DMS79 treated with DMSO at 0.1 percent for 48 hours (cell line): ENCODE measurements around the gene ZNF653.
A peak's percentile ranks its signal among the peaks of the same experiment; 100 is the strongest.
"Not testable (repeated sequence)": the region's sequence is repeated elsewhere in the genome, so short reads cannot be mapped to it uniquely, and the experiment has no call there.

Experiments used
- DNase-seq: peaks from one replicate; lab custom pipeline; 2025; lab: John Stamatoyannopoulos, UW

ZNF653 gene

DNA sequence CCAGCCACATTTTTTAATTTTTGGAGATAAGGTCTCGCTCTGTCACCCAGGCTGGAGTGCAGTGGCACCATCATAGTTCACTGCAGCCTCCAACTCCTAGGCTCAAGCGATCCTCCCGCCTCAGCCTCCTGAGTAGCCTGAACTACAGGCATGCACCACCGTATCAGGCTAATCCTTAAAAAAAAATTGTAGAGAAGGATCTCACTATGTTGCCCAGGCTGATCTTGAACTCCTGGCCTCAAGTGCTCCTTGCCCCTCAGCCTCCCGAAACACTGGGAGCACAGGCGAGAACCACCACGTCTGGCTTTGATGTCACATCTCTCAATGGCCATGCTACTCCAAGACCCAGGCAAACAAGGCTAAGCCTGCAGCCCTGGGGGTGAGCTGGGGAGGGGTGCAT is 49.0 kb downstream of the ZNF653 start:
- no peak for DNase-seq

DNA sequence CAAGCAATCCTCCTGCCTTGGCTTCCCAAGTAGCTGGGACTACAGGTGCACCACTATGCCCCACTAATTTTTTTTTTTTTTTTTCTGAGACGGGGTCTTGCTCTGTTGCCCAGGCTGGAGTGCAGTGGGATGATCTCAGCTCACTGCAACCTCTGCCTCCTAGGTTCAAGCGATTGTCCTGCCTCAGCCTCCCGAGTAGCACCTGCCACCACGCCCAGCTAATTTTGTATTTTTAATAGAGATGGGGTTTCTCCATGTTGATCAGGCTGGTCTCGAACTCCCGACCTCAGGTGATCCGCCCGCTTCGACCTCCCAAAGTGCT is 50.4 kb downstream of the ZNF653 start:
- not testable (repeated sequence) for DNase-seq

DNA sequence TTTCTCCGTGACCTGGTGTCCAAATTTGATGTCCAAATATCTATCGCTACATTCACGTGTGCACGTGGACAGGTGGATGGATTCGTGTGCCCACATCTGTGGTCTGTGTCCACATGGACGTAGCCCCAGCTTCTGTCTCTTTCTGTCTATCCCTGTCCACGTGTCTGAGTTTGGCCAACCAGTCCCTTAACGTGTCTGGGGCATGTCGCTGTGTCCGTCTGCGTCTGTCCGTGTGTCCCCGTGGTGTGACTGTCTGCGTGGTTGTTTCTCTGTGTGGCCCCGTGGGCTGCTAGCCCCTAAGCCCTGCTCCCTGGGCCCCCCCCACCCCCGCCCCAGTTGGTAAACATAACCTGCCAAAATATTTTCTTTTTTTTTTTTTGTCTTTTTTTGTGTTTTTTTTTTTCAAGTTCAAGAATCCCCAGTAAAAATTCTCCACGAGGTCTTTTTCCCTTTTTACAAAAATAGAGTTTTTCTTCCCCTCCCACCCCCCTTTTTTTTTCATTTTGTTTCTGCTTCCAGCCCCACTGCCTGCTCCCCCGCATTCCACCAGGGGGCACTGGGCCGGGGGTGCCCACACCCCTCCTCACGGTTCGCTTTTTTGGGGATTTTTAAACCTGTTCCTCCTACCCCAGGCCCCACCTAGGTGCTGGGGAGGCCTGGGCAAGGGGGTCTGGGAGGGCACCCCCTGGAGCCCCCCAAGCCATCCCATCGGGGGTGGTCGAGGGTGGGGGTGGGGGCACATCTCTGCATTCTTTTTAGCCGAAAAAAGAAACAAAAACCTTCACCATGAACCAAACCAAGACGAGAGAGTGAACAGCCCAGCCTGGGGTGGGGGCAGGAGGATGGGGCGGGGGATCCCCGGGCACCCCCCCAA is 51.9 kb downstream of the ZNF653 start:
- DNase-seq: no peak

DNA sequence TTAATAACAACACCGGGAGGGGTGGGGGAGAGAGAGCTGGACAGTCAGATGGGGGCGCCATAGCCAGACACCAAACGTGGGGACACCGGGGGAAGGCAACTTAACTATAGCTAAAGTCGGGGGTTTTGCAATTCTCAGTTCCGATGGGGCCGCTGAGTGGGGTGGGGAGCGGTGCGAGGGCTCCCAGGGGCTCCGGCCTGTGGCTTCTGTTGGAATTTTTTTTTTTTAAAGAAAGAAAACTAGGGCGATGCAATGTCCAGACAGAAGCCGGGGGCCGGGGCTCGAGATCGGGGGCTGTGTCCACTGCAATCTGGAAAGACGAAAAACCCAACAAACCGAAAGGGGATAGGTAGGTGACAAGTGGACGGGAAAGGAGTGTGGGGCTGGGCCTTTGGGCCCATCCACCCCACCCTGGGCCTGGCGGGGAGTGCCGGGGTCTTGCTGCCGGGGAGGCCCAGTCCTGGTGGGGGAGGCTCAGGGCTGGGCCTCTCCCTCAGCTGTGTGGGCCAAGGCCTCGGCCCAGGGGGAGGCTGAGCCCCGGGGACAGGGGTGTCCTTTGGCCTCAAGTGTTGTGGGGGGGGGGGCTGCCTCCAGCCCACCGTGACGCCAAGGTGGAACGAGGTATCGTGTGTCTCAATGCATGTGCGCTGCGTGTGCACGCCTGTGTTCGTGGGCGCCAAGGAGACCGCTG is 52.9 kb downstream of the ZNF653 start:
- DNase-seq: no peak

DNA sequence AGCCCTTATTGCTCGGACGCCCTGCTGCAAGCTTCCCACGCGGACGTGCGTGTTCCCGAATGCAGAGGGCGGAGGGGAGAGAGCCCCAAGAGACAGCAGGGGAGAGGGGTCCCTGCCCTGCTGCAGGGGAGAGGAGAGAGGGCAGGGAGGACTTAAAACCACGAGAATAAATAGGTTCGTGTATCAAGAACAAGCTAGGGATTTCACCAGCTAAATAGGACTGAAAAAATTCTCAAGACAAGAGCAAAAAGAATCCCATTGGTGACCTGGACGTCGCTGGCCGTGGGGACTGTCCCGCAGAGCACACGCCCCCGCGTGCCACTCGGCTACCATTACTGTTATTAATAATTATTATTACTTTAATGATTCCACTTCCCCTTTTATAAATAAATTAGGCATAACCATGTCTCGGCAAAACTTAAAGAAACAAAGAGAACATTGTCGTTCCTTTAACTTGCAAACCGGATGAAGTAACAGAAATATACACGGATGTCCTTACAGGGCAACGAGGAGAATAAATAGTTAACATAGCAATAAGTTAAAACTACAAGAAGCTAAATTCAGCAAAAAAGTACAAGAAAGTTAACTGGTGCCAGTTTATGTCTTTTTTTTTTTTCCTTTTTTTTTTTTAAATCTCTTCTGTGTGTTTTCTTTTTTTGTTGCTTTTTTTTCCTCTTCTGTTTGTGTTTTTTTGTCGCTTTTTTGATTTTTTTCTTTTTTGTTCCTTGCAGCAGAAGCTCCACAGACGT is 53.6 kb downstream of the ZNF653 start:
- no peak for DNase-seq

DNA sequence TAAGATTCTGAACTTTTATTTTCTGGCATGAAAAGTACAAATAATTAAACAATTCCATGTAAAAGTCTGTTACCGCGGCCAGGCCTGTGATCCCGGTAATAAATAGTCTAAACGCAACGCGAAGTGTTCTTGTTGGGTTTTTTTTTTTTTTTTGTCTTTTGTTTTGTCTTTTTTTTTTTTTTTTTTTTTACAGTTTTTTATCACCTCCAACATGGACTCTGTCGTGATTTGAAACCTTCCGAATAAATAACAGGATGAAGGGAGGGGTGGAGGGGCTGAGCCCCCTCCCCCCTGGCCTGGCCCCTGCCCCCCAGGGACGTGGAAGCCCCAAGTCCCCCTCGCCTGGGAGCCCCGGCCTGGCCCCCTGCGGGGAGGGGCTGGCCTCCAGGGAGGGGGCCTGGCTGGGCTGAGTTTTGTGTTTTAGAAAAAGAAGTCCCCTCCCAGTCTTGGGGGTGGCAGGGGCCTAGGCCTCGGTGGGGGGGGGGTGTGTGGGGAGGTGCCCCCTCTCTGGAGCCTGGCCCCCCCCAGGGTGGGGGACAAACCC is 54.2 kb downstream of the ZNF653 start:
- no peak for DNase-seq

DNA sequence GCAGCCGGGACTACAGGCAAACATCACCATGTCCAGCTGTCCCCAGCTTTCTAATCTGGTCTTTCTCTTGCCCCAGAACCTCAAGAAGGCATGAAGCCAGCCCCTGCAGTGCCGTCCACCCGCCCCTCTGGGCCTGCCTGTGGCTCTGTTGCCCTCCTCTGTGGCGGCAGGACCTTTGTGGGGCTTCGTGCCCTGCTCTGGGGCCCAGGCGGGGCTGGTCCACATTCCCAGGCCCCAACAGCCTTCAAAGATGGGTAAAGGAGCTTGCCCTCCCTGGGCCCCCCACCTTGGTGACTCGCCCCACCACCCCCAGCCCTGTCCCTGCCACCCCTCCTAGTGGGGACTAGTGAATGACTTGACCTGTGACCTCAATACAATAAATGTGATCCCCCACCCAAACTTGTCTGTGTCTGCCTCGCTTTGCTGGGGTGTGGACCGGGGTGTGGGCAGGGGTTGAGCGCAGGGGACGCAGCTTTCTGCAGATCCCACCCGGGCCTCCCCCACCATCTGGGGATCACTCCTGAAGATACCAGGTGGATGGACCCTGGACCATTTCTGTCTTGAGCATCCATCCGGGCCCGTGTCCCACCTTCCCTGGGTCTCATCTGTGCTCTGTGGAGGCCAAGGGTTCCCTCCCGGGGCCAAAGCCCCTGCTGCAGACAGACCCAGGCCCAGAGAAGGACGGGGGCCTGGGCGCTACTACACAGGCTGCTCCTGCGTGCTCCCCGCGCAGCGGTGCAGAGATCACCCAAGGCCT is 54.9 kb downstream of the ZNF653 start:
- no peak for DNase-seq

DNA sequence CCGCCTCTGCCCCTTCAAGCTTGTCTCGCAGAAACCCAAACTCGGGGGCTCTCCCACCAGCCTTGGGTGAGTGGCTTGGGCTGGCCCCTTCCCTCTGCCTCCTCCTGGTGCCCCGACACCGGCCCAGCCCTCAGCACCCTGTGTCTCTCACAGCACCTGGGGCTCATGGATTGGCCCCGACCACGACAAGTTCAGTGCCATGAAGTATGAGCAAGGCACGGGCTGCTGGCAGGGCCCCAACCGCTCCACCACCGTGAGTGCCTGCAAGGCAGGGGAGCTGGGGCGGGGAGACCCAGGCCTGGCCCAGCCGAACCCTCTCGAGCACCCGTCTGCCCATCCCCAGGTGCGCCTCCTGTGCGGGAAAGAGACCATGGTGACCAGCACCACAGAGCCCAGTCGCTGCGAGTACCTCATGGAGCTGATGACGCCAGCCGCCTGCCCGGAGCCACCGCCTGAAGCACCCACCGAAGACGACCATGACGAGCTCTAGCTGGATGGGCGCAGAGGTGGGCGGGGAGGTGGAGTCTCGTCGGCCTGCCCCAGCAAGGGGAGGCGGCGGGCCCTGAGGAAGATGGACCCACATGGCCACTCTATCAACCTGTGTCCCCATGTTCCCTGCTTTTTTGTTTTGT is 56.6 kb downstream of the ZNF653 start:
- DNase-seq: no peak

DNA sequence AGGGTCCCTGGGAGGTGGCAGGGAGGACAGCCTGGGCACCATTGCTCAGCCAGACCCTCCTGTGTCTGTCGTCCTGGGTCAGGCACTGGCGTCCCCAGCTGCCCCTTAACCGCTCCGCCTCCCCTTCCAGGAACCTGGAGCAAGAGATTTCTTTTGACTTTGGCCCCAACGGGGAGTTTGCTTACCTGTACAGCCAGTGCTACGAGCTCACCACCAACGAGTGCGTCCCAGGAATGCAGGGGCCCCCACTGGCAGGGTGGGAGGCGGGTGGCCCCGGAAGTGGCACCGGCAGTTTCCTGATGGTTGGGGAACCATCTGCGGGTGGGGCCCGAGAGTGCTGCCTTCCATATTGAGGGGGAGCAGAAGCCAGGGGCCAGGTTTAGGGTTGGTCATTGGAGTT is 57.2 kb downstream of the ZNF653 start:
- no peak for DNase-seq

DNA sequence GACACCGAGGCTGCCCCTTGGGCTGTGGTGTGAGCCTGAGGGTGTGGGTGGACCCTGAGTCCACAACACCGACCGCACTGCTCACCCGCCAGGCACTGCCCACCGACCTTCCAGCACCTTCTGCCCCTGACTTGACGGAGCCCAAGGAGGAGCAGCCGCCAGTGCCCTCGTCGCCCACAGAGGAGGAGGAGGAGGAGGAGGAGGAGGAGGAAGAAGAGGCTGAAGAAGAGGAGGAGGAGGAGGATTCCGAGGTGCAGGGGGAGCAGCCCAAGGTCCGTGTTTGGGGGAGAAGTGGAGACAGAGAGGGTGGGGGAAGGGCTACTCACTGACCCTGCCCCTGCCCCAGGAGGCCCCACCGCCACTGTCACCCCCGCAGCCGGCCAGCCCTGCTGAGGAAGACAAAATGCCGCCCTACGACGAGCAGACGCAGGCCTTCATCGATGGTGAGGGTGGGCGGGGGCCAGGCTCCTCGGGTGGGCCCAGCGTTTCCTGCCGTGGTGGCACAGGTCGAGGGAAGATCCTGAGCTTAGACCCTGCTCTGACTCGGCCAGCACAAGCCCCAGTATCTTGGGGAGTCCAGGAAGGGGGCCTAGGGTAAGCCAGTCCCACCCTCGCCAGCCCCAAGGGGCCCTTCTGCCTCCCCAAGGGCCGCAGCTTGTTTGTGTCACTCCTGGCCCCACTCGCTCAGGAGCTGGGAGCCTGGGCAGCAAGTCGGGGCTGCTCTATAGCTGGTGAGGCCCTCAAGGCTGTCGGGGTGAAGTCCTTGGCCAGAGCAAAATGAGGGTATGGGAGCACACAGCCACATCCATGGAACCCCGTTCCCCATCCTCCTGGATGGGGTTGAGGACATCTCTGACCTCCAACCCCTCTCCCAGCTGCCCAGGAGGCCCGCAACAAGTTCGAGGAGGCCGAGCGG is 58.0 kb downstream of the ZNF653 start:
- no peak for DNase-seq

DNA sequence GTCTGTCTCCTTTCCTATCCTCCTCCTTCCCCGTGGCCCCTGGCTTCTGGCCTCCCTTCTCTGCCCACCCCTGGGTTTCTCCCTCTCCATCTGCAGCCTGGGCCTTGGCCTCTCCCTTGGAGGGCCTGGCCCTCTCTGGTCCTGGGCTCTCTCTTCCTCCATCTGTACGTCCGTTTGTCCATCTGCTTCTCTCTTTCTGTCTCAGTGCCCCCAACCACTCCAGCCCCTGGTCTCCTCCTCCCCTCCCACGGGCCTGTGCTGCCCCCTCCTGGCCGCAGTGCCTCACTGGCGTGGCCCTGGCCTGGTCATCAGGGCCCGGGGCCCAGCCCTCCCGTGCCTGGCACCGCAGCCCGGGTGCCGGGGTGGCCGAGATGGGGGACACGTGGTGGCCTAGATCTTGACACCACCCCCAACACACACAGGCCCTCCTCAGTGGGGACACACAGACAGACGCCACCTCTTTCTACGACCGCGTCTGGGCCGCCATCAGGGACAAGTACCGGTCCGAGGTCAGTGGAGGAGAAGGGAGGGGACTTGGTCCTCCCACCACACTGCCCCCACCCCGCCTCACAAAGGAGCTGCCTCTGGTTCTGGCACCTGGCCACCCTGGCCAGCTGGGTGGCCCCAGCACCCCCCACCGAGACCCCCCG is 58.9 kb downstream of the ZNF653 start:
- DNase-seq: no peak

DNA sequence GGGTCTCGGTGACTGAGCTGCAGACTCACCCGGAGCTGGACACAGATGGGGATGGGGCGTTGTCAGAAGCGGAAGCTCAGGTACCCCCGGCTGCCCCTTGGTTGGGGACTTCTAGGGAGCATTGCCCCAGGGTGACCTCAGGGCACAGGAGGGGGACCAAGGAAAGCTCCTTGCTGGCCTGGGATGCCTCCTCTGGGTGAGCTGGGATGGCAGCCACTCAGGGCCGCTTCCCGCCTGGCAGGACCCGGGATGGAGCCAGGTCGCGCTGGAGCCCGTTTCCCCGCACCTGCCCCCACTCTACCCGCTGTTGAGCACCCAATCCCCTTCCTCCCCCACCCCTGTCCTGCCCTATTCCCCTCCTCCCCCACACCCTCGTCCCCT is 59.4 kb downstream of the ZNF653 start:
- DNase-seq: no peak

DNA sequence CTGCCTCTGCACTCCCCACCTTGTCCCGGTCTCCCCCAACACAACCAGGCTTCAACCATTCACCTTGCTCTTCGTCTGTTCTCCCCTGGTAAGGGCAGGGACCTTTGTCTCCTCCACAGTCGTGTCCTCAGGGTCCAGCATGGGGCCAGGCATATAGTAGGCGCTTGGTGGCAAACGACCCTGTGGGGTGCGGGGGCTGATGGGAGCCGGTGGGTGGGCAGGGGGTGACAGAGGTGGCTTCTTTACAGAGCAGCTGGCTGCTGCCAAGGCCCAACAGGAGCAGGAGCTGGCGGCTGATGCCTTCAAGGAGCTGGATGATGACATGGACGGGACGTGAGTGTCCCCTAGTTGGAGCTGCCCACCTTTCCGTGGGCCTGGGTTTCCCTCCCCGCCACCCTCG is 60.5 kb downstream of the ZNF653 start:
- no peak for DNase-seq

DNA sequence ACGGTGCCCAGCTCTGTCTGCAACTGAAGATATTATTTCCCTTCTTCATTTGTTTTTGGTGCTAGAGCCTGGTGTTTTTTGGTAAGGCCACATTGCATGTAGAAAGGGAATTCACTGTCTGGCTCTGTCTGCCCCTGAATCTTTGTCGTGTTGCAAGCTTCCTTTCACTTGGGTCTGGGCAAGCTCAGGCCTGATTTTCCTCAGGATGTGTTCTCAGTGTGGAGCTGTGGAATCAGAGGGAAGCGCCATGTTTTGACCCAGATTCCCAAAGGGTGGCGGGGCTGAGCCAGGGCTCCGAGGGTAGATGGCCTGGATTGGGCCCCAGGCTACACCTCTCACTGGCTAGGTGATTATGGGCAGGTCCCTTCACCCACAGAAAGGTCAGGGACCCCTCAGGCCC is 61.6 kb downstream of the ZNF653 start:
- no peak for DNase-seq

DNA sequence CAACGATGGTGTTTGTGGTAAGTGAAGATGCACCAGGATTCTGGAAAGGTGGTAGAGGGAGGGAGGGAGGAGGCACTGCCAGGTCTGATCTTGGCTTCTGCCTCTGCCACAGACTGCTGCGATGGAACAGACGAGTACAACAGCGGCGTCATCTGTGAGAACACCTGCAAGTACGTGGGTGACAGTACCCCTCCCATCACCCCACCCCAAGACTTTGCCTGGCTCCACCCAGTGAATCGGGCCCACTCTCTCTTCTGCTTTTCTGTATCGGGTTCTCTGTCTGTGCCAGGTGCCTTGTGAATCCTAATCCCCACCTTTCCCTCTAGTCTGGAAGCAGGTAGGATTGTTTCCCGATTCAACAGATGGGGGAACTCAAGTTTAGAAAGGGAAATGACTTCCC is 67.7 kb downstream of the ZNF653 start:
- no peak for DNase-seq

DNA sequence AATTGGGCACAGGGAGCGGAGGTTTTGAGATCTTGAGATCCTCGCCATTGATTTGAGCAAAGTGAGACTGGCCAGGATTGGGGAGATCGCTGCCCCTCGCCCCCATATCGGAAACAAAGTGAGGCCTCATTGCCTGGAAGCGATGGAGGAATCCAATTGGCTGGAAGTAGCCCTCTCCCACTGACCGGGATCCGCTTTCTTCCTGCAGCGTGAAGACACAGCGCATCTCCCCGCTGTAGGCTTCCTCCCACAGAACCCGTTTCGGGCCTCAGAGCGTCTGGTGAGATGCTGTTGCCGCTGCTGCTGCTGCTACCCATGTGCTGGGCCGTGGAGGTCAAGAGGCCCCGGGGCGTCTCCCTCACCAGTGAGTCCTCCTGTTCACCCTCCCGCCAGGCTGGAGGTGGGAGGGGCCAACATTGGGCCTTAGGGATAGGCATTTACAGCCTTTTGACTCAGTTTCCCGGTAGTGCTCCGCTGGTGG is 69.8 kb downstream of the ZNF653 start:
- DNase-seq: no peak

DNA sequence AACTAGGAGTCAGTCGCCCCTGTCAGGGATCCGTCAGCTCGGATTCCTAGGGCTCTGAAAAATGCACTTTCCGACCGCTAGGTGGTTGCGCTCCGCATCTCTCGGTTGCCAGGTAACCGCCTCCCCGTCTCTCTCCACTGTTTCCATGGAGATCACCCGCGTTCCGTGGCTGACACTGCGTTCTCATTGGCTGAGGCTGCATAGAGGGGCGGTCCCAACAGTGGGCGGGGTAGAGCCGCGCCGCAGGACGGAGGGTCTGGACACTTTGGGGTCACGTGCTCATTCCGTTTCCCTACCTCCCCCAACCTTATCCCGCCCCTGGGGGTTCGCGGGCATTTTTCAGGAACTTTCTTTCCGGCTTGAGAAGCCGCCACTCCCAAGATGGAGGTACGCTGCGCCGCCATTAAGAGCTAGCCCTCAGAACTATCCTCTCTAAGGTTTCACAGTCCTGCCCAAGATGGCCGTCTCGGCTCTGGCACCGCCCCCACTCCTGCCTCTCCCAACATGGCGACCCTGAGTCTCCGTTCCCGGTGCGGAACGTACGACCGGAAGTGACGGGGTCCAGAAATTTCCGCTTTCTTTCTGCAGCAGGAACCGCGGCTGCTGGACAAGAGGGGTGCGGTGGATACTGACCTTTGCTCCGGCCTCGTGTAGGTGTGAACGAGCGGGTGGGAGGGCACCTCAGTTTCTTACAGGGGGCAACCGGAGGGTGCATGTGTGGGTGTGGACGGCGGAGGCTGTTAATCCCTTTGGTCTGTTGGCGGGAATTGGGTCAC is 70.4 kb downstream of the ZNF653 start, which contains the start of the genes ODAD3 and PRKCSH:
Gene ODAD3 (minus strand): TSS at position 65 of the 776 bp plus-strand sequence. CDS start 105 bp downstream, outside the sequence.
Gene PRKCSH (plus strand): TSS at position 579 of the 776 bp plus-strand sequence. CDS start 483 bp downstream, outside the sequence.
- DNase-seq: peak; percentile 100

DNA sequence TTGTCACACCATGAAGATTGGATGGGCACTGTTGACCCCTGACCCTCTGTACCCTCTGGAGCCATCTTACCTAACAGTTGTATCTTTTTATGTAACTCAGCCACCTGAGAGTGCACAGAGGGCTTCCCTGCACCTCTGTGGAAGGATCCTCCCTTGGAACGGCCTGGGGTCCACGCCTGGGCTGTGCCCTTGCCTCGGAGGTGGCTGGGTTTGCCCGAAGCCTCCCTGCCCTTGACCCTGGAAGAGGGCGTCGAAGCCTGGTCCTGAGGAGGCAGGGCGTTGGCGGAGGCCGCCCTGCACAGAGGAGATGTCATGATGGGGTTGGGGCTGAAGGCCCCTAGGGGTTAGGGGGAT is 71.0 kb downstream of the ZNF653 start:
- peak; percentile 57 for DNase-seq

DNA sequence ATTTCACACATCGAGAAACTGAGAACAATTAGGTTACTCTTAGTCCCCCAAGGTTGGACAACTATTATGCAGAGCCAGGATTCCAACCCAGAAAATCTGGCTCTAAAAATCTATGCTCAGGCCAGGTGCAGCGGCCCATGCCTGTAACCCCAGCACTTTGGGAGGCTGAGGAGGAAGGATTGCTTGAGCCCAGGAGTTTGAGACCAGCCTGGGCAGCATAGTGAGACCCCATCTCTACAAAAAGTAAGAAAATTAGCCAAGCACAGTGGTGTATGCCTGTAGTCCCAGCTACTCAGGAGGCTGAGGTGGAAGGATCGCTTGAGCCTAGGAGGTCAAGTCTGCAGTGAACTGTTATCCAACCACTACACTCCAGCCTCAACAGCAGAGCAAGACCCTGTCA is 72.1 kb downstream of the ZNF653 start:
- DNase-seq: not testable (repeated sequence)
